Keratinocyte (primary cell): Measurements from ENCODE around the gene FLRT1.

Experiments used
- EZH2 ChIP-seq: IDR thresholded peaks from one replicate; pipeline ENCODE4 v1.6.1; 2012; ENCODE audit warnings: inconsistent platforms, mild to moderate bottlenecking, low read length, moderate library complexity
- TF ChIP-seq, protein P1 (sequence below), 3 experiments: IDR thresholded peaks in 1 of 3; conservative IDR thresholded peaks in 1 of 3; optimal IDR thresholded peaks in 1 of 3; 2 replicates in 2 of 3; 3 replicates in 1 of 3; pipeline versions ENCODE3 to v1.5.1; 2011; ENCODE audit warnings: low read length in 3 of 3, mild to moderate bottlenecking in 3 of 3, moderate library complexity in 2 of 3, control low read depth in 1 of 3, inconsistent platforms in 1 of 3; ENCODE audit not compliant: insufficient read depth in 2 of 3; ENCODE audit errors: extremely low read depth in 1 of 3

DNA sequence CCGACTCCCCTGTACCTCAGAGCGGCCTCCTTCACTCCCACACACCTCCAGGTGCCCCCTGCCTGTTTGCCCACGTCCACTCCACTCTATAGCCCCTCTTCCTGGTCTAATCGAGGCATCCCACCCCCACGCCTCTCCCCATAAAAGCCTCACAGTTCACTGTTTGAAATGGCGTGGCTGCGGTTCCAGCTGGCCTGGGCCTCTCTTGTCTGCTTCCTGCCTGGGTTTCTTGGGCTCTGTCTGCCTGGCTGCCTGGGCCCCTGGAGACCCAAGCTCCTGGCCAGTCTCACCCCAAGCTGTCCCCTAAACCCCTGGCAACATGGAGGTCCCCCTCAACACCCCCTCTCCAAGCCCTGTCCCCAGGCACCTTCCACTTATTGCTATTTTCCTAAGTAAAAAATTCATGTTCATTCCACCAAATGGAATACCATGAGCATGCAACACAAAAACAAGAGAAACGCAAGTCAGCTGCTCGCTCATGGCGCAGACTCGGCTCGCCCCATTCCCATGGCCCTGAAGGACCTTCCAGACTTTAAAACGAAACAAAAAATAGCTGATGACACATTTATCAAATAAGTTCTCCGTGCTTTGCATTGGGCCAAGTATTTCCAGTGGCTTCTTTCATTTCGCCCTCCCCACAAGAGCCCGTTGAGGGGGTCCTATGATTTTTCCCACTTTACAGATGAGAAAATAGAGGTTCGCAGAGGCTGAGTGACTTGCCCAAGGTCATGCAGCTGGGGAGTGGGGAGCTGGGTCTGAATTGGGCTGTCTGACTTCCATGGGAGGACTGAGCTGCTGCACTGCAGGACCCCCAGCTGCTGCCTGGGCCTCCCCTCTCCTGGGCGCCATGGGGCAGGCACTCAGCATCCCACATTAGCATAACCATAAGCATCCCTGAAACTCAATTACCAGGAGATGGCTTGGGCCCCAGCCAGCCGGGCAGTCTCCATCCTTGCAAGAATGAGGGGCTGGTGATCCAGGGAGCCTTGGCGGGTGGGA lies 11.7 kb upstream of the FLRT1 start:
- TF ChIP-seq, protein P1, sequence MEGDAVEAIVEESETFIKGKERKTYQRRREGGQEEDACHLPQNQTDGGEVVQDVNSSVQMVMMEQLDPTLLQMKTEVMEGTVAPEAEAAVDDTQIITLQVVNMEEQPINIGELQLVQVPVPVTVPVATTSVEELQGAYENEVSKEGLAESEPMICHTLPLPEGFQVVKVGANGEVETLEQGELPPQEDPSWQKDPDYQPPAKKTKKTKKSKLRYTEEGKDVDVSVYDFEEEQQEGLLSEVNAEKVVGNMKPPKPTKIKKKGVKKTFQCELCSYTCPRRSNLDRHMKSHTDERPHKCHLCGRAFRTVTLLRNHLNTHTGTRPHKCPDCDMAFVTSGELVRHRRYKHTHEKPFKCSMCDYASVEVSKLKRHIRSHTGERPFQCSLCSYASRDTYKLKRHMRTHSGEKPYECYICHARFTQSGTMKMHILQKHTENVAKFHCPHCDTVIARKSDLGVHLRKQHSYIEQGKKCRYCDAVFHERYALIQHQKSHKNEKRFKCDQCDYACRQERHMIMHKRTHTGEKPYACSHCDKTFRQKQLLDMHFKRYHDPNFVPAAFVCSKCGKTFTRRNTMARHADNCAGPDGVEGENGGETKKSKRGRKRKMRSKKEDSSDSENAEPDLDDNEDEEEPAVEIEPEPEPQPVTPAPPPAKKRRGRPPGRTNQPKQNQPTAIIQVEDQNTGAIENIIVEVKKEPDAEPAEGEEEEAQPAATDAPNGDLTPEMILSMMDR (optimal IDR thresholded peaks at IDR 0.05 in 1 of 3, IDR thresholded peaks at IDR 0.05 in 1 of 3, conservative IDR thresholded peaks at IDR 0.05 in 1 of 3; ENCODE audit: extremely low read depth in 1 of 3, insufficient read depth in 2 of 3, low read length in 3 of 3), result no peak
- no peak for TF ChIP-seq EZH2
